Stimulated activated CD8-positive, alpha-beta memory T cell treated with anti-CD3 and anti-CD28 coated beads, Interleukin-7, amount 100 ng/mL, for 1 hour (primary cell): Measurements from ENCODE around the gene NOS2.
"Not testable (repeated sequence)": the region's sequence is repeated elsewhere in the genome, so short reads cannot be mapped to it uniquely, and the experiment has no call there.

Experiments used
- DNase-seq, 2 donors: peaks; one replicate each; pipeline ENCODE4 v3.0.0-alpha.2; 2020; ENCODE audit warnings: low read depth in 2 of 2

The NOS2 gene

GRCh38 chr17:27755706-27756466 lies 44.4 kb downstream of the NOS2 start:
- no peak for DNase-seq

- no peak for DNase-seq
Observed at GRCh38 chr17:27754549-27754948, 45.8 kb downstream of the NOS2 start.

GRCh38 chr17:27753726-27754125 lies 46.6 kb downstream of the NOS2 start:
- not testable (repeated sequence) for DNase-seq

GRCh38 chr17:27752831-27753619 lies 47.3 kb downstream of the NOS2 start:
- DNase-seq = not testable (repeated sequence)

GRCh38 chr17:27751622-27752490 lies 48.5 kb downstream of the NOS2 start:
- no peak for DNase-seq

- no peak for DNase-seq
Observed at GRCh38 chr17:27751166-27751565, 49.2 kb downstream of the NOS2 start.

GRCh38 chr17:27749562-27750150 lies 50.7 kb downstream of the NOS2 start:
- DNase-seq = not testable (repeated sequence)

- DNase-seq = no peak
Observed at GRCh38 chr17:27748360-27748825, 51.9 kb downstream of the NOS2 start.

- DNase-seq = no peak
Observed at GRCh38 chr17:27747462-27748359, 52.6 kb downstream of the NOS2 start.

GRCh38 chr17:27746881-27747280 lies 53.4 kb downstream of the NOS2 start:
- DNase-seq = no peak

- DNase-seq = not testable (repeated sequence)
Observed at GRCh38 chr17:27746320-27746719, 54.0 kb downstream of the NOS2 start.

GRCh38 chr17:27745207-27745830 lies 55.0 kb downstream of the NOS2 start:
- not testable (repeated sequence) for DNase-seq

- DNase-seq = no peak
Observed at GRCh38 chr17:27743281-27743885, 56.9 kb downstream of the NOS2 start.

- no peak for DNase-seq
Observed at GRCh38 chr17:27741971-27742575, 58.3 kb downstream of the NOS2 start.

GRCh38 chr17:27741361-27741861 lies 58.9 kb downstream of the NOS2 start:
- no peak for DNase-seq

- DNase-seq = not testable (repeated sequence)
Observed at GRCh38 chr17:27740541-27740940, 59.8 kb downstream of the NOS2 start.

- DNase-seq = no peak
Observed at GRCh38 chr17:27733773-27734172, 66.6 kb downstream of the NOS2 start.

GRCh38 chr17:27732746-27733145 lies 67.6 kb downstream of the NOS2 start:
- DNase-seq = not testable (repeated sequence)

GRCh38 chr17:27725982-27726381 lies 74.3 kb downstream of the NOS2 start:
- not testable (repeated sequence) for DNase-seq
